NCI-H82 treated with DMSO at 0.1 percent for 48 hours (cell line): ENCODE results near the gene HOXB7.

ENCODE experiments used
- DNase-seq: peaks from one replicate; lab custom pipeline; 2025; ENCODE audit not compliant: unreplicated experiment; lab: John Stamatoyannopoulos, UW

HOXB7 gene

GRCh38 chr17:48636177-48637018 lies 25.6 kb upstream of the HOXB7 start:
- peak; percentile 14 for DNase-seq

GRCh38 chr17:48634493-48635208 lies 23.8 kb upstream of the HOXB7 start:
- DNase-seq = no peak

- DNase-seq = no peak
Observed at GRCh38 chr17:48633266-48633677, 22.5 kb upstream of the HOXB7 start.

GRCh38 chr17:48632579-48633265 lies 21.9 kb upstream of the HOXB7 start:
- no peak for DNase-seq

- DNase-seq = no peak
Observed at GRCh38 chr17:48631693-48632578, 21.1 kb upstream of the HOXB7 start.

GRCh38 chr17:48630925-48631692 lies 20.3 kb upstream of the HOXB7 start:
- DNase-seq = no peak

GRCh38 chr17:48630009-48630924 lies 19.4 kb upstream of the HOXB7 start:
- no peak for DNase-seq

- no peak for DNase-seq
Observed at GRCh38 chr17:48629411-48629759, 18.6 kb upstream of the HOXB7 start.

- DNase-seq = no peak
Observed at GRCh38 chr17:48628649-48629410, 18.0 kb upstream of the HOXB7 start.

GRCh38 chr17:48627623-48628521 lies 17.1 kb upstream of the HOXB7 start:
- DNase-seq = no peak

- DNase-seq = no peak
Observed at GRCh38 chr17:48627118-48627597, 16.3 kb upstream of the HOXB7 start.

GRCh38 chr17:48626245-48627117 lies 15.7 kb upstream of the HOXB7 start, which contains the start of gene HOXB9:
Gene HOXB9, minus strand, starts transcription at chr17:48626358. Its CDS starts 89 bp downstream, at chr17:48626269.
- DNase-seq = no peak

GRCh38 chr17:48625495-48626244 lies 14.9 kb upstream of the HOXB7 start:
- DNase-seq = no peak

- DNase-seq = no peak
Observed at GRCh38 chr17:48624544-48625494, 14.0 kb upstream of the HOXB7 start.
